ENCODE results near the gene EIF5.

Gene EIF5

DNA sequence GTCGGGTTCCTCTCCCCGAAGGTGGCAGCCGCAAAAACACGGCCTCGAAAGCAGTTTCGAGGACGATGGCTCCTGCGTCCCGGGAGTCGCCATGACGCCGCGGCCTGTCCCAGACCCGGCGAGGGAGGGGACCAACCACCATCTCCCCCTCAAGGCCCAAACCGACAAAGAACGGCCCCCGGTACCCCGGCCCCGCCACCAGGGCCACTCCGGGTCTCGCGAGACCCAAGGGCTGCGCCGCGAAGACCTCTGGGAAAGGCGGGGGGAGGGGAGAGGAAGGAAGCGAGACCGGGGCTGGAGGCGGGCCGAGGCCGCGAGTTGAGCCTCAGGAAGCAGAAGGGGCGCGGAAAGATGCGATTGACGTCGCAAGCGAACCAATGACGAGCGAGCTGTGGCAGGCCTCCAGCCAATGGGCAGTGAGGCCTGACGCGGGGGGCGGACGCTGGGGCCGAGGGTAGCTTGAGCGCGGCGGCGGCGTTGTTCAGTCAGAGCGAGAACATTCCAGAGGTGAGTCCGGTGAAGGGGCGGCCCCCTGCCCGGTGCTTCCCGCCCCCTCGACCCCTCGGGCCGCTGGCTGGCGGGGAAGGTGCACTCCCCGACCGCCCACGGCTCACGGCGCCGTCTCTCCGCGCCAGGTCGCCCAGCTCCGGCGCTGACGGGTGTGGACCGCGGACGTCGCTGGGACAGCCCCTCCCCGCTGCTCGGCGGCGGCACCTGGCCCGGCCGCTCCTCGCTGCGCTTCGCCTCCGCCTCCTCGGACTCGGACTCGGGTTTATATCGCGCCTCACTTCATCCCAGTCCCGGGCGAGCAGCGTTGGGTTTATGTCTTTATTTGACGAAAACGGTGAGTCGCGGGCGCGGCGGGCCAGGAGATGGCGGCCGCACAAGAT, at the start of gene EIF5:
TSS of gene EIF5 (plus strand) at position 484 of the 890 bp plus-strand sequence. CDS start 1,624 bp downstream, outside the sequence.
- DNase-seq, result peak; percentile 84

DNA sequence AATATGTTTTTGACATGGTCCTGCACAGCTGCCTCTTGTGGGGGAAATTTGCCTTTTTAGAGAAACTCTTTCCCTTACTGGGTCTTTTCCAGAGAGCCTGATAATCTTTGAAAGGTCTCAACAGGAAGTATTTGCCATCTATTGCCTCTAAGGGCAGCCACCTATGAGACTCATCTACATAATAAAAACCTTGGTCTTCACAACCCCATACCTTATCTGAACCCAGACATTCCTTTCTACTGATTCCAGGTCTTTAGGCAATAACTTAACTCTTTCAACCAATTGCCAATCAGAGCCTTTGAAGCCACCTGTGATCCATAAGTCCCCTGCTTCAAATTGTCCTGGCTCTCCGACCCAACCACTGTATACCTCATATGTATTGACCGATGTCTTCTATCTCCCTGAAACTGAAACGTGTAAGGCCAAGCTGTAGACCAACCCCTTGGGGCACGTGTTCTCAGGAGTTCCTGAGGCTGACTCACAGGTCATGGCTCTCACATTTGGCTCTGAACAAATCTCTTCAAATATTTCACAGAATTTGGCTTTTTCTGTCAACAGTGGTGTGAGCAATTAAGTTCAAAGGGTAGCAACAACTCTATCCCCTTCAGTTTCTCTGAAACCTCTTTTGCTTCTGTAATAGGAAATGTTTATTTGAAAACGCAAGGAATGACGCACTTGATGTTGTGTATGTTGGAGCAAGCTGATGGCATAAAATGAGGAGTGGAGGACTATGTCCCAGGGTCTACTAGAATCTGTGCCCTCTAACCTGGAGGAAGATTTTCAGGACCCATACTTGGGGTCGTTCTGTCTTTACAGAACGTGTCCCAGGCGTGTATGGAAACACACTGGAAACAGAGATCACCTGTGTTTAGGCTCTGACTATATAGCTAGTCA, 49.2 kb upstream of the EIF5 start:
- no peak for DNase-seq

DNA sequence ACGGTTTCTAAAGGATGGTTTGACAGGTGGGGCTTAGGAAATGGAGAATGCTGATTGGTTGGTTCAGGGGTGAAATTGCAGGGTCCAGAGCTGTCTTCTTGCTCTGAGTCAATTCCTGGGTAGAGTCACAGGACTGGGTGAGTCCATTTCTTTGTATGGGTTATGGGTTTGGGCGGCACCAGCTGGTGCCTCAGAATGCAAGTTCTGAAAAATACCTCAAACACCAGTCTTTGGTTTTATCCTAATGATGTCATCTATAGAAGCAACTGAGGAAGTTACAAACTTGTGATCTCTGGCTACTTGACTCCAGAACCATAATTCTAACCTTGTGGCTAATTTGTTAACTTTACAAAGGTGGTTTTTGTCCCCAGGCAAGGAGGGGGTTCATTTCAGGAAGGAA, 47.6 kb upstream of the EIF5 start:
- DNase-seq, result no peak

DNA sequence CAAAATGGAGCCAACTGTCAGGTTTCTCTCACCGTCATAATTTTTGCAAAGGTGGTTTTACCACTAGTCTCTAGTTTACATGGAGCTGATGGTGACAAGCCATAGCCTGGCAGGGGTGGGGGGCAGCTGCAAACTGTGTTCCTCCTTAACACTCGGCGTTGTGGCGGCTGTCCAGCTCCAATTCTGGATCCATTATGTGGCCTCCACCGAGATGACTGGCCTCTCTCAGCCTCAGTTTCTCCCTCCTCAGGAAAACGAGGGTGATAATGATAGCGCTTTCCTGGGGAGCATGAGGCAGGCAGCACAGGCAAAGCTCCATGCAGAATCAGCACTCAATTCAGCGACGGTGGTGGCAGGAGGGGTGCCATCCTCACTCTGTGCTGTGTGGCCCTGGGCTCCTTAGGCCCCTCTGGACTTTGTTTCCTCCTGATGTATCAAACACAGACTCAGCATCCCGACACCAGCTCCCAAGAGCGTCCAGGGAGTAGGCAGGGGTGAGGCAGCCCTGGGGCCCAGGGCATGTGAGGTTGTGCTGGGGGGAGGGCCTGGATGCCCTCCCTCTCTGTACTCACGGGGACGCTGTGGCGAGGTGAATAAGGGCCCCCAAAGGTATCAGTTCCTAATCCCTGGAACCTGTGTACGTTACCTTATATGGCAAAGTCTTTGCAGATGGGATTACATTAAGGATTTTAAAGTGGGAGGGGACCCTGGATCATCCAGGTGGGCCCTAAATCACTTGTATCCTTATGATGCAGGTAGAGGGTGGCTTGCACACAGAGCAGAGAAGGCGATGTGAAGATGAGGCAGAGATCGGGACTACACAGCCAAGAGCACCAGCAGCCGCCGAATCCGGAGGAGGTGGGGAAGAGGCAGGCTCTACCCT, 46.8 kb upstream of the EIF5 start:
- no peak for DNase-seq

DNA sequence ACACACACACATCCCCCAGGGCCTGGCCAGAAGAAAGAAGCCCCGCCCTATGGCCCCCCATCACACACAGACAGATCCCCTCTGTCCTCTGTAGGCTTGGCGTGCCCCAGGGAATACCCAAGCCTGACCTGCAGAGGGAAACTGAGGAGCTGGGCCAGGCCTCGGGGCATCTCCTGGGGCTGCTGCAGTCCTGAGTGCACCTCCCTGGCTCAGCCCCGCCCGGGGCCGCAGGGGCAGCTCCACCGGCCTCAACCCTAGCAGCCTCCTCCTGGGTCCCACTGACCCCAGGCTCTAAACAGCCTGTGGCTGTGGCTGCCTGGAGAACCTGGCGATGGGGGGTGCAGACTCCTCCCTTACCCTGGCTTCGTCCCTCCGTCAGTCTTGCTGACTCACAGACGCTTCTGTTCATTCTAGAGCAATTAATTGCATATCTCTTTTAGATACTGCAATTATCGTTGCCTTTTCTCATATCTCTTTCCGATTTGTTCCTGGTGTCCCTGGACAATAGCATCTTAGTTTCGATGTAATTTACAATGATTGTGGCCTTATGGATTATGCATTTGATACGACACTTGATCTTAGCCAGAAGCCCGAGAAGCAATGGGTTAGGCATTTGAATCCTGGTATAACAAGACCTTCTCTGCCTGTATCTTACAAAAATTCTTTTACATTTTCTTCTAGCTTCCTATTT, 45.8 kb upstream of the EIF5 start:
- no peak for DNase-seq

DNA sequence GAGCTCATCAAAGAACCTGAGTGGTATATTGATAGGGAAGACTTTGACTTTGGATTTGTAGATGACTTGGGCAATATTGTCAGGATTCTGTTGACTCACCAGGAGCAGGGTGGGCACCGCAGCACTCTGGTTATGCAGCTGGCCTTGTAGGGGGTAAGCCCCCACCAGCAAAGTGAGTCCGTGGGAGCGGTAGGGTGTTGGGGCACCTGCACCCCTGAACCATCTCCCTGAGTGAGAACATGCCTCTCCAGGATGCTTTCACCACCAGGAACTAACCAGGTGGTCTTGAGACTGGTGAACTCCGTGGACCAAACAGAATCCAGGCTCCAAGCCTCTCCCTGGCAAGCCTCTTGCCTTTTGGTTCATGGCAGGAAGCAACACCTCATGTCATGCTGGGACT, 44.0 kb upstream of the EIF5 start:
- no peak for DNase-seq

DNA sequence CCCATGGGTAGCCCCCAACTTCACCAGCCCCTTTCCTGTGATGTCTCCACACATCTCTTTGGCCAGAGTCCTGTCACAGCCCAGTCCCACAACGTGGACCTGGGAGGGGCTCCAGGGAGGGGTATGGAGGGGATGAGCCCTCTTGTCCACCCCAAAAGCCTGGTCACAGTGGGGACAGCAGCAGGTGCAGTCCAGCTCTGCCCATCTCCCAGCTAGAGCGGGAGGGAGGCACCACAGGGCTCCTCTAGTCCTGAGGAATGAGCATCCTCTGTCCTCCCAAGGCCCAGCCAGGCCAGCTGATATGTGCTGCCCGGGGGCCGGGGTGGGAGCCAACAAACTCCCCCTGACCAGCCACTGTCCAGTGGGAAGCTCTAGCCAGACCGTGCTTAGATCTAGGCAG, 43.5 kb upstream of the EIF5 start:
- DNase-seq, result no peak

DNA sequence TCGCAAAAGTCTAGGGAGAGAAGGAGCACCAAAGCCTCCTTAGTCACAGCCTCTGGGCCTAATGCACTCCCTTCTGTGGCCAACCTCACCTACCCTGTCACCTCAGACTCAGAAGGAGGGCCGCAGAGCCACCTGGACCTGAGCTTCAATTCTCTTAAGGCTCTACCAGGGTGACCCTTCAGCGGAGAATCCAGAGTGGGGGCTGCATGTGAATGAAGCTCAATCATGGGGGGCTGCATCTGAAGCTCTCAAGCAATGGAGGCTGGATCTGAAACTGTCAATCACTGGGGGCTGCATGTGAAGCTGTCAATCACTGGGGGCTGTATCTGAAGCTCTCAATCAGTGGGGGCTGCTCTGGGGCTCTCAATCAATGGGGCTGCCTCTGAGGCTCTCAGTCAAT, 43.1 kb upstream of the EIF5 start:
- no peak for DNase-seq

DNA sequence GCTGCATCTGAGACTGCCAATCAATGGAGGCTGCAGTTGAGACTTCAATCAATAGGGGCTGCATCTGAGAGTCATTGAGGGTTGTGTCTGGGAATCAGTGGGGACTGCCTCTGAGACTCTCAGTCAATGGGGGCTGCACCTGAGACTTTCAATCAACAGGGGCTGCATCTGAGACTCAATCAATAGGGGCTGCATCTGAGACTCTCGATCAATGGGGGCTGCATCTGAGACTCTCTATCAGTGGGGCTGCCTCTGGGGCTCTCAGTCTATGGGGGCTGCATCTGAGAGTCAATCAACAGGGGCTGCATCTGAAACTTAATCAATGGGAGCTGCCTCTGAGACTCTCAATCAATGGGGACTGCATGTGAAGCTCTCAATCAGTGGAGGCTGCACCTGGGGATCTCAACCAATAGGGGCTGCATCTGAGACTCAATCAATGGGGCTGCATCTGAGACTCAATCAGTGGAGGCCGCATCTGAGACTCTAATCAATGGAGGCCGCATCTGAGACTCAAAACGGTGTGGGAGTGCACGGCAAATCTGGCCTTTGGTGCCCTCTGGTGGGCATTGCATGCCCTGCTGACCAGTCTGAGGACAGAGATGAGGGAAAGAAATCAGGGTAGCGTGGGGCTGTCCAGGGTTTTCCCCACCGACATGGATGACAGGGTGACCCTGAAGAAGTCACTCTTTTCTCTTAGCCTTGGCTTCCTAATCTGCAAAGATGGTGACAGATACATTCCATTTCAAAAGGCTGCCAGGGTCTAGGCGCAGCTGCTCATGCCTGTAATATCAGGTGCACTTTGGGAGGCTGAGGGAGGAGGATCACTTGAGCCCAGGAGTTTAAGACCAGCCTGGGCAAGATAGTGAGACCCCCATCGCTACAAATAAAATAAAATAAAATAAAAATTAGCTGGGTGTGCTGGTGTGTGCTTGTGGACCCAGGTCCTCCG, 41.3 kb upstream of the EIF5 start:
- no peak for DNase-seq

DNA sequence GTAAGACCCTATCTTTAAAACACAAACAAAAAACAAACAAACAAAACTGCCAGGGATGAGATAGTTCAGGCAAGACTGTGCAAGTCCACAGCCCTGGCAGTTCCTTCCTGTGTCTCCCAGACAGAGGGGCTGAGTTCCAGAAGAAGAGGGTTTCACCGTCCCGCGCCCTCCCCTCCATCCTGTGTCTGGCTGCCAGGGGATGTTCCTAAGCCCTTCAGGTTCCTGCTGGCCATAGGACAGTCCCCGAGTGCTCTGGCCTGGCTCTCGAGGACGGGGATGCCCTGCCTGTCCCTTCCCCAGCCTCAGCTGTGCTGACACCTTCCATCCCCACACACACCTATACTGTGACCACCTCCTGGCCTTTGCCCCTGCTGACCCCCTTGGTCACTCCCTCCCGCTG, 40.6 kb upstream of the EIF5 start:
- no peak for DNase-seq

DNA sequence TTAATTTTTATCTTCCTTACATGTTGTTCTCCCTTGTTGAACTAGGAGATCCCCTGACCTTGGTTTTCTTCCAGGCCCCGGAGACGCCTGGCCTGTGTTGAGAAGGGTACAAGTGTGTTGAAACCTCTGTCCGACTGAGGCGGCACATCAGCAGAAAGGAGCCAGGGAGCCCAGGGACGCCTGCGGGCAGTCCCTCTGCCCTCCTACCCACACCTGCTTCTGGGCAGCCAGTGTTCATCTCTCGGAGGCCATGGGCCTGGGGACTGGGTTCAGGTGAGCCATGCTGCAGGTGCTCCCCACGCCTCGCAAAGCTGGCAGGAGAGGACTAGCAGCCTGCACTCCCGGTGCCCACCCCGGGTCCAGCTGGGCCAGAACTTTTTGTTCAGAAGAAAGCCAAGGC, 39.9 kb upstream of the EIF5 start:
- no peak for DNase-seq

DNA sequence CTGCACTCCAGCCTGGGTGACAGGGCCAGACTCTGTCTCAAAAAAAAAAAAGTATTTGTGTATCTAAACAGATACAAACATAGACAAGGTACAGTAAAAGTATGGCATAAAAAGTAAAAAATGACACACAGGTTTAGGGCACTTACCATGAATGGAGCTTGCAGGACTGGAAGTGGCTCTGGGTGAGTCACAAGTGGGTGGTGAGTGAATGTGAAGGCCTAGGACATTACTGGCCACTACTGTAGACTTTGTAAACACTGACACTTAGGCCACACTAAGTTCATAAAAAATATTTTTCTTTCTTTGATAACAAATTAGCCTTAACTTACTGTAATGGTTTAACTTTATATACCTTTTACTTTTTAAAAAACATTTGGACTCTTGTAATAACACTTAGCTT, 38.0 kb upstream of the EIF5 start:
- no peak for DNase-seq

DNA sequence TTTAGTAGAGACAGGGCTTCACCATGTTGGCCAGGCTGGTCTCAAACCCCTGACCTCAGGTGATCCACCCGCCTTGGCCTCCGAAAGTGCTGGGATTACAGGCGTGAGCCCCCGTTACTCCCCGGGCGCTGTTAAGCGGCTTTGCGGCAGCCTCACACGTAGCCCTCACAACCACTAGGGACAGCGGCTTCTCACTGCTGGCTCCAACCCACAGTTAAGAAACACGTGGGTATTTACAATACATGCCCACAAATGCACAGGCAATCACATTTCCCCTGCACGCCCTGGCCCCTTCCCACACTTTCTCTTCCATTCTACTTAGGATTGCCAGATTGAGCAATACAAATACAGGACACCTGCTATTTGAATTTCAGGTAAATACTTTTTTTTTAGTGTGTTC, 37.0 kb upstream of the EIF5 start:
- DNase-seq, result no peak

DNA sequence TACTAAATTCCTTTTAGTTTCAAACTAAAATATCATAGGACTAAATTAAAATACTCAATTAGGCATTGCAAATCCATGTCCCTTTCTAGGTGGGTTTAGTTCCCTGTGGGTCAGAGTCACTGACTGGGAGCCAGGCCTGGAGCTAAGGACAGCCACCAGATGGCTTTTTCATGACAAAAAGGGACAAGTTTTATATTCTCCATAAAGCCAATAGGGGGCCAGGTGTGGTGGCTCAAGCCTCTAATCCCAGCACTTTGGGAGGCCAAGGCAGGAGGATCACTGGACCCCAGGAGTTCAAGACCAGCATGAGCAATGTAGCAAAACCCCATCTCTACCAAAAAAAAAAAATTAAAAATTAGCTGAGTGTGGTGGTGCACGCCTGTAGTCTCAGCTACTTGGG, 35.4 kb upstream of the EIF5 start:
- DNase-seq, result no peak

DNA sequence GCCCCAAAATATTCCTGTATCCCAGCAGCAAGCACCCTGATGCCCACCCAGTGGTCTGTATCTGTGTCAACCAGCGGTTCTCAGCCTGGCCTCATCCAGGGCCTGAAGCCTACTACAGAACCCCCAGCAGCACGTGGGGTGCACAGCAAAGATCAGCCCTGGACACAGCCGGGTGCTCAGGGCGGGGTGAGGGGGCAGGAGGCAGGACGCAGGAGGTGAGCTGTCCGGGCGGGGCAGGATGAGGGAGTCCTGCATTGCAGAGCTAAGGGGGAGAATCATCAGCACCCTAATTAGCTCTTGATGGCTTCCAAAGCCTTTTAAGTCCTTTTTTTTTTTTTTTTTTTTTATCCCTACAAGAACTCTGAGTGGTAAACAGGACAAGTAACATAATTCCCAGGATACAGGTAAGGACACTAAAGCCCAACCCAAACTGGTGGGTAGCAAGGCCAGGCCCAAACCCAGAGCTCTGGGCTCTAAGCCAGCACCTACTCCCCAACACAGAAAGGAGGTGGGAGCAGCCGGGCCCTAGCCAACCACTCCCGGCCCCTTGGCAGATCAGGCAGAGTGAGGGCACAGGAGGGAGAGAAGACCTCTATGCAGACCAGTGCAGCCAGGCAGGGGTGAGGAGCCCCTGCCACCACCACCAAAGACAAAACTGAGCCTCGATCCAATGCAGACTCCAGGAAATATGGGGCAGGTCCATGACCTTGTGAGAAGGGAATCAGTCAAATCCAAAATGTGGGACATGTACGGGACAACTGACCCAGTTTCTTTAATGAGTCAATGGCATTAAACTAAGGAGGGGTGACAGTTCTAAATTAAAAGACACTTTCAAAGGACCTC, 32.3 kb upstream of the EIF5 start:
- no peak for DNase-seq

DNA sequence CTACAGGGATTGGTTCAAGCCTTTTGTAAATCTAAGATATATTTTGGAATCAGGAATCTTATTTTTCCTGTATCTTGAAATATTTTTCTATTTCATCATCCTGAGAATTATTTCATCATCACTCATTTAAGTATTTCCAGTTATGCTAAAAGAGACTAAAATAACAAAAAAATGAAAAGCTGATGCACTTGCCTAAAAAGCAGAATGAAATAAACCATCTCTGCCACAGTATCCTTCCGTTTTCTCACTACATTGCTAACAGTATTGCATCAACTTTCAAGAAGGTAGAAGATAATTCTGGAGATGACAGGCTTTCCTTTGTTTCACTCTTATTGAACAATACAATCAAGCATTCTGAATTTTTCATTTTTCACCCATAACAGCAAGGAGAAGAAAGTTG, 31.1 kb upstream of the EIF5 start:
- DNase-seq, result no peak

DNA sequence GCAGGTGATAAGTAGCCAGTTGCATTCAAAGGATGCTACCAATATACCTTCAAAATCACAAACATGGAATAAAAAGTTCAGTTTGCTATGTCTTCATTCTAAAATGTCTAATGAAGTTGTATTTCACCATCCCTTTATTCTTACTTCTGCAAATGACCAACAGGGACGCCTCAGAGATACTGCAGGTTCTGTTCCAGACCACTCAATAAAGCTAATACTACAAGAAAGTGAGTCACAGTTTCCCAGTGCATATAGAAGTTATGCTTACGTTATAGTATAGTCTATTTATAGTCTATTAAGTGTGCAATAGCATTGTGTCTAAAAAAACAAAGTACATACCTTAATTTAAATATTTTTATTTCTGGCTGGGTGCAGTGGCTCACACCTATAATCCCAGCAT, 29.3 kb upstream of the EIF5 start:
- DNase-seq, result no peak

DNA sequence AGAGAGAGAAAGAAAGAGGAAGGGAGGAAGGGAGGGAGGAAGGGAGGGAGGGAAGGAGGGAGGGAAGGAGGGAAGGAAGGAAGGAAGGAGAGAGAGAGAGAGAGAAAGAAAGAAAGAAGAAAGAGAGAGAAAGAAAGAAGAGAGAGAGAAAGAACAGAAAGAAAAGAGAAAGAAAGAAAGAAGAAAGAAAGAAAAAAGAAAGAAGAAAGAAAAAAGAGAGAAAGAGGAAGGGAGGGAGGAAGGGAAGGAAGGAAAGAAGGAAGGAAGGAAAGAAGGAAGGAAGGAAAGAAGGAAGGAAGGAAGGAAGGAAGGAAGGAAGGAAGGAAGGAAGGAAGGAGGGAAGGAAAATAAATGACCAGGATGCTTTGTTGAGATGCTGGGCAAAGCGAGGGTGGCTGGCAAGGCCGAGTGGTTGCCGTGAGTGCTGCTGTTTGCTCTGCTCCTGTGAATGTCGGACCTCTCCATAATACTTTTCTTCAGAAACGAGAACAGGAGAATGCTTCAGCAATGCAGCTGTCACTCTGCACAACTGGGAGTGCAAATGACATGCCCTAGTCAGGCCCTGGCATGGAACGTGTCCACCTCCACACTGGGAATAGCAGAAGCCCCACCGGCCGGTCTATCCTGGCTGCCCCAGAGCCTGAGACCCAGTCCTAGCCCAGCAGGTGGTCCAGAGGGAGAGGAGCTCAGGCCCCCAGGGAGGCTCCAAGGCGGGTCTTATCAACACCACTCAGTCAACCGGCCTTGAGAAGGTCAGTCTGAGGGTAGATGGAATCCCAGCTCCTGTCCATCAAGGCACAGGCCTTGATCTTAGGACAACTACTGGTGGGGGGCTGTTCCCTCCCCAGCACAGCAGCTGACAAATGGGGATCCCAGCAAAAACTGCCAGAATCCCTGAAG, 25.1 kb upstream of the EIF5 start:
- DNase-seq, result no peak

DNA sequence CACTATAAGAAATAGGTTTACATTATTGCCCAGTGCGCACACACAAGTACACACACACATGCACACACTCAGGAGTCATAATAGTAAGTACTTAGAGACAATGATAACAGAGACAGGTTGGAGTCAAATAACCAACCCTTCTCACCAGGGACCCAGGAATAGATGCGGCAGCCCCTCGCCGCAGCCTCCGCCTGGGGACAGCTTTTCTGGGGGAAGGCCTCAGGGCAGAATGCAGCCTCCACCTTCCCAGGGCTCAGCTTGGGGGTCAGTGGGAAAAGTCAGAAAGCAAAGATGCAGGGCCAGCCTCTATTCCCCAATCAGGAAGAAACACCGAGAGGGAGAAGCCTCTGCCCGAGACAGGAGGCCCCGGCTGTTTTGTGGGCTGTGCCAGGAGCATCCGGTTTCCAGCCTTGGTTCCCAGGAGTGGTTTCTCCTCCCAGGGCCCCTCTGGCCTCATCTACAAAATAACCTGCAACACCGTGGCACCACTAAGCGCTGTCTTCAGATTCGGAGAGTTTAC, 23.4 kb upstream of the EIF5 start:
- DNase-seq, result no peak

Measured in GF-D8 (cell line).